Right lobe of liver (tissue), 4 donors: ENCODE results near the gene PIP5K1B.

ENCODE experiments used
- POLR2A ChIP-seq: fragments of 450-650 bp; IDR thresholded peaks from one replicate; pipeline ENCODE4 v1.6.1; 2017; ENCODE audit warnings: antibody characterized with exemption, mild to moderate bottlenecking
- TF ChIP-seq, protein P1 (sequence below), 4 donors: fragments of 200-600 bp in 3 of 4; fragments of 450-650 bp in 1 of 4; IDR thresholded peaks; one replicate each; pipeline versions ENCODE4 v1.5.1 to v1.8.0; 2016 to 2022; ENCODE audit warnings: antibody characterized with exemption in 4 of 4, mild to moderate bottlenecking in 2 of 4
- donor health status: DM: no; HTN: no; CAD: no.
- donor health status: DM: no; HTN: no; CAD: no.
- donor health status: DM: no; HTN: yes; CAD: no.

DNA sequence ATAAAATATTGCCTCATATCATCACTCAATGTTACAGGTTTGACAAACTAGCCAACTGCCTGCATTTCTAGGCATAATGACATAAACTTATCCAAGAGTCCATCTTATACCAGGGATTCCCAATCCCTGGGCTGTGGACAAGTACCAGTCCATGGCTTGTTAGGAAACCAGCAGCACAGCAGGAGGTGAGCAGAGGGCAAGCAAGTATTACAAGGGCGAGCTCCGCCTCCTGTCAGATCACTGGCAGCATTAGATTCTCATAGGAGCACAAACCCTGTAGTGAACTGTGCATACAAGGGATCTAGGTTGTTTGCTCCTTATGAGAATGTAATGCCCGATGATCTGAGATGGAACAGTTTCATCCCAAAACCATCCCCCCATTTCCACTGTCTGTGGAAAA is 164.0 kb downstream of the PIP5K1B start:
- TF ChIP-seq, protein P1, sequence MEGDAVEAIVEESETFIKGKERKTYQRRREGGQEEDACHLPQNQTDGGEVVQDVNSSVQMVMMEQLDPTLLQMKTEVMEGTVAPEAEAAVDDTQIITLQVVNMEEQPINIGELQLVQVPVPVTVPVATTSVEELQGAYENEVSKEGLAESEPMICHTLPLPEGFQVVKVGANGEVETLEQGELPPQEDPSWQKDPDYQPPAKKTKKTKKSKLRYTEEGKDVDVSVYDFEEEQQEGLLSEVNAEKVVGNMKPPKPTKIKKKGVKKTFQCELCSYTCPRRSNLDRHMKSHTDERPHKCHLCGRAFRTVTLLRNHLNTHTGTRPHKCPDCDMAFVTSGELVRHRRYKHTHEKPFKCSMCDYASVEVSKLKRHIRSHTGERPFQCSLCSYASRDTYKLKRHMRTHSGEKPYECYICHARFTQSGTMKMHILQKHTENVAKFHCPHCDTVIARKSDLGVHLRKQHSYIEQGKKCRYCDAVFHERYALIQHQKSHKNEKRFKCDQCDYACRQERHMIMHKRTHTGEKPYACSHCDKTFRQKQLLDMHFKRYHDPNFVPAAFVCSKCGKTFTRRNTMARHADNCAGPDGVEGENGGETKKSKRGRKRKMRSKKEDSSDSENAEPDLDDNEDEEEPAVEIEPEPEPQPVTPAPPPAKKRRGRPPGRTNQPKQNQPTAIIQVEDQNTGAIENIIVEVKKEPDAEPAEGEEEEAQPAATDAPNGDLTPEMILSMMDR (IDR thresholded peaks at IDR 0.05): no peak
- no peak for TF ChIP-seq POLR2A
